Measurements from ENCODE around the gene CTDSP1.

DNA sequence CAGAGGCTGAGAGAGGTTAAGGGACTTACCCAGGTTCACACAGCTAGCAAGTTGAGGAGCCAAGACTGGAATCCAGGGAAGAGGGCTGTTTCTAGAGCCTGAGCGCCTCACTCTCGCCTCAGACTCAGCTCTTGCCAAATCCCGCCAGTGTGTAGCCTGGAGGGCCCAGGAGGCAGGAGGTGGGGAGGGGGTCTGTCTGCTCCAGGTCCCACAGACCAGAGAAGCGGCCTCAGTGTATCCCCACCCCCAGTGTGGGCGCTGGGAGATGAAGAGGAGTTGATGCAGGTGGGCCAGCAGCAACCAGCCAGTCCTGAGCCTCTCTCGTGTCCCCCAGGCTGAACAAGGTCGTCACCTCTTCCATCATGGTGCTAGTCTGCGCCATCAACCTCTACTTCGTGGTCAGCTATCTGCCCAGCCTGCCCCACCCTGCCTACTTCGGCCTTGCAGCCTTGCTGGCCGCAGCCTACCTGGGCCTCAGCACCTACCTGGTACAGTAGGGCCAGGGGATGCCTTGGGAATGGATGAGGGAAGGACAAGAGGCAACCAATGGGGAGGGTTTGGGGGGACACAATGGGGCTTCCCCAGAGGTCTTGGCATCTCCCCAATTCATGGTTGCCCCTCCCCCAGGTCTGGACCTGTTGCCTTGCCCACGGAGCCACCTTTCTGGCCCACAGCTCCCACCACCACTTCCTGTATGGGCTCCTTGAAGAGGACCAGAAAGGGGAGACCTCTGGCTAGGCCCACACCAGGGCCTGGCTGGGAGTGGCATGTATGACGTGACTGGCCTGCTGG, 5.2 kb upstream of the CTDSP1 start:
- TF ChIP-seq POLR2A (IDR thresholded peaks at IDR 0.05) = no peak
- TF ChIP-seq, protein P1, sequence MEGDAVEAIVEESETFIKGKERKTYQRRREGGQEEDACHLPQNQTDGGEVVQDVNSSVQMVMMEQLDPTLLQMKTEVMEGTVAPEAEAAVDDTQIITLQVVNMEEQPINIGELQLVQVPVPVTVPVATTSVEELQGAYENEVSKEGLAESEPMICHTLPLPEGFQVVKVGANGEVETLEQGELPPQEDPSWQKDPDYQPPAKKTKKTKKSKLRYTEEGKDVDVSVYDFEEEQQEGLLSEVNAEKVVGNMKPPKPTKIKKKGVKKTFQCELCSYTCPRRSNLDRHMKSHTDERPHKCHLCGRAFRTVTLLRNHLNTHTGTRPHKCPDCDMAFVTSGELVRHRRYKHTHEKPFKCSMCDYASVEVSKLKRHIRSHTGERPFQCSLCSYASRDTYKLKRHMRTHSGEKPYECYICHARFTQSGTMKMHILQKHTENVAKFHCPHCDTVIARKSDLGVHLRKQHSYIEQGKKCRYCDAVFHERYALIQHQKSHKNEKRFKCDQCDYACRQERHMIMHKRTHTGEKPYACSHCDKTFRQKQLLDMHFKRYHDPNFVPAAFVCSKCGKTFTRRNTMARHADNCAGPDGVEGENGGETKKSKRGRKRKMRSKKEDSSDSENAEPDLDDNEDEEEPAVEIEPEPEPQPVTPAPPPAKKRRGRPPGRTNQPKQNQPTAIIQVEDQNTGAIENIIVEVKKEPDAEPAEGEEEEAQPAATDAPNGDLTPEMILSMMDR (IDR thresholded peaks at IDR 0.05) = no peak
- TF ChIP-seq EP300 (IDR thresholded peaks at IDR 0.05) = no peak
